ENCODE measurements around the gene GFRA1. TPM values are rescaled to one million over a fixed set of nuclear protein-coding genes. Genes with fewer than 3 reads are reported as not detected.

Gene GFRA1
- total RNA-seq, 2 experiments from 2014 or later, result not detected

DNA sequence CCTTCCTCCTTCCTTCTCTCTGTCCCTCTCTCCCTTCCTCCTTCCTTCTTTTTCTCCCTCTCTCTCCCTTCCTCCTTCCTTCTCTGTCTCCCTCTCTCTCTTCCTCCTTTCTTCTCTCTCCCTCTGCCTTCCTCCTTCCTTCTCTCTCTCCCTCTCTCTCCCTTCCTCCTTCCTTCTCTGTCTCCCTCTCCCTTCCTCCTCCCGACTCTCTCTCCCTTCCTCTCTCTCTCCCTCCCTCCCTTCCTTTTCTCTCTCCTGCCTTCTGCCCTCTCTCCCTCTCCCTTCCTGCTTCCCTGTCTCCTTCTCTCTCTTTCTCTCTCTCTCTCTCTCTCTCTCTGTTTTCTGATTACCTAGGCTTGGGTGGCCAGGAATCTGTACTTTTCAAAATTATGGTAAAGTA lies 16.6 kb upstream of the GFRA1 start:
- intact Hi-C loops (cut with DNase I, micrococcal nuclease), result loop anchor here in 1 of 2 experiments (5.0 kb wide), 2 partner anchors 492 to 582 kb away; no protein-coding TSS in a partner anchor
- Mint-ChIP-seq H3K4me1 (ENCODE audit: low read depth) (no peaks in the 10 kb centered on the region), H3K9me3 (no peaks in the 10 kb centered on the region), H3K27me3 (peaks cover 8% of the 10 kb centered on the region), H3K36me3 (ENCODE audit: low read depth) (no peaks in the 10 kb centered on the region), H3K27ac (no peak overlapping the region), H3K4me3 (no peak overlapping the region)
- ATAC-seq (ENCODE audit: poor library complexity), result no peak
- CTCF ChIA-PET, result no interaction called here
- no peak overlapping the region for H3K4me3 ChIP-seq (ENCODE audit: low read length)
- no peak overlapping the region for H3K27ac ChIP-seq (ENCODE audit: low read depth in 1 of 2, low read length in 2 of 2)
- no peaks in the 10 kb centered on the region for H3K27me3 ChIP-seq (ENCODE audit: control insufficient read depth in 1 of 2, insufficient read depth in 2 of 2, low read length in 2 of 2)
- DNase-seq, result no peak
- no peaks in the 10 kb centered on the region for H3K36me3 ChIP-seq (ENCODE audit: insufficient read depth, low read length)
- H3K9me3 ChIP-seq (ENCODE audit: control insufficient read depth in 1 of 2, insufficient read depth in 1 of 2, low read length in 2 of 2), result no peaks in the 10 kb centered on the region
- POLR2A ChIA-PET, result no interaction called here
- TF ChIP-seq, protein P1, sequence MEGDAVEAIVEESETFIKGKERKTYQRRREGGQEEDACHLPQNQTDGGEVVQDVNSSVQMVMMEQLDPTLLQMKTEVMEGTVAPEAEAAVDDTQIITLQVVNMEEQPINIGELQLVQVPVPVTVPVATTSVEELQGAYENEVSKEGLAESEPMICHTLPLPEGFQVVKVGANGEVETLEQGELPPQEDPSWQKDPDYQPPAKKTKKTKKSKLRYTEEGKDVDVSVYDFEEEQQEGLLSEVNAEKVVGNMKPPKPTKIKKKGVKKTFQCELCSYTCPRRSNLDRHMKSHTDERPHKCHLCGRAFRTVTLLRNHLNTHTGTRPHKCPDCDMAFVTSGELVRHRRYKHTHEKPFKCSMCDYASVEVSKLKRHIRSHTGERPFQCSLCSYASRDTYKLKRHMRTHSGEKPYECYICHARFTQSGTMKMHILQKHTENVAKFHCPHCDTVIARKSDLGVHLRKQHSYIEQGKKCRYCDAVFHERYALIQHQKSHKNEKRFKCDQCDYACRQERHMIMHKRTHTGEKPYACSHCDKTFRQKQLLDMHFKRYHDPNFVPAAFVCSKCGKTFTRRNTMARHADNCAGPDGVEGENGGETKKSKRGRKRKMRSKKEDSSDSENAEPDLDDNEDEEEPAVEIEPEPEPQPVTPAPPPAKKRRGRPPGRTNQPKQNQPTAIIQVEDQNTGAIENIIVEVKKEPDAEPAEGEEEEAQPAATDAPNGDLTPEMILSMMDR (IDR thresholded peaks at IDR 0.05), result no peak
- H3K4me1 ChIP-seq (ENCODE audit: insufficient read depth, low read length), result no peaks in the 10 kb centered on the region

DNA sequence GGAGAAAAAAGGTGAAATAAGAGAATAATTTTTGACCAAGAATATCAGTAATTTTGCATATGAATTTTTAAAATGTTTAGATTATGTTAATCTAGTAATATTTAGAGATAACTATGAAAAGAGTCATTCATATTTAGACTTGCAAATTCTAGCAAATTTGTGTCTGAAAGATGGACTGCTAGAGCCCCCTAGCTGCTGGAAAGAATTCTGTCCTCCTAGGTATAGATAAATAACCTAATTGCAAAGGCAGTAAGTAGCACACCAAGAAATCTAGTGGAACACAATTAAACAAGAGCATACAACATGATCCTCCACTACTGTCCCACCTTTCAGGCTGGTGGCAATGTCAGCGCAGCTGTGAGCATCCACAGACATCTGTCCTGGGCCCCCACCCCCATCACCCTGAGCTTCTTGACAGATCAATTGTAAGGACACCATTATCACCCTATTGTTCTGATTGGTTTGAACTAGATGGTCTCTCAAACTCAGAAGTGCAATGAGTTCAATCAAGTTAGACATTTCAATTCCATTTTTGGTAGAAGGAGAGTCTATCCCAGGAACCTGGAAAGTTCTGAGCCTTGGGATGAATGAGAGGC lies 15.0 kb upstream of the GFRA1 start:
- TF ChIP-seq, protein P1 (IDR thresholded peaks at IDR 0.05), result no peak
- Histone ChIP-seq H3K4me3 (ENCODE audit: low read length) (no peak overlapping the region), H3K9me3 (ENCODE audit: control insufficient read depth in 1 of 2, insufficient read depth in 1 of 2, low read length in 2 of 2) (no peaks in the 10 kb centered on the region), H3K4me1 (ENCODE audit: insufficient read depth, low read length) (no peaks in the 10 kb centered on the region), H3K27me3 (ENCODE audit: control insufficient read depth in 1 of 2, insufficient read depth in 2 of 2, low read length in 2 of 2) (no peaks in the 10 kb centered on the region), H3K27ac (ENCODE audit: low read depth in 1 of 2, low read length in 2 of 2) (no peak overlapping the region), H3K36me3 (ENCODE audit: insufficient read depth, low read length) (no peaks in the 10 kb centered on the region)
- Mint-ChIP-seq H3K4me3 (no peak overlapping the region), H3K4me1 (ENCODE audit: low read depth) (no peaks in the 10 kb centered on the region), H3K9me3 (no peaks in the 10 kb centered on the region), H3K27me3 (peaks cover 8% of the 10 kb centered on the region), H3K36me3 (ENCODE audit: low read depth) (no peaks in the 10 kb centered on the region), H3K27ac (no peak overlapping the region)
- ATAC-seq (ENCODE audit: poor library complexity) (no peak), DNase-seq (peak in 1 of 14 experiments; percentile 15)
- intact Hi-C loops (cut with DNase I, micrococcal nuclease), result loop anchor here in 1 of 2 experiments (5.0 kb wide), 2 partner anchors 491 to 581 kb away; no protein-coding TSS in a partner anchor
- POLR2A ChIA-PET, result no interaction called here
- CTCF ChIA-PET, result no interaction called here

DNA sequence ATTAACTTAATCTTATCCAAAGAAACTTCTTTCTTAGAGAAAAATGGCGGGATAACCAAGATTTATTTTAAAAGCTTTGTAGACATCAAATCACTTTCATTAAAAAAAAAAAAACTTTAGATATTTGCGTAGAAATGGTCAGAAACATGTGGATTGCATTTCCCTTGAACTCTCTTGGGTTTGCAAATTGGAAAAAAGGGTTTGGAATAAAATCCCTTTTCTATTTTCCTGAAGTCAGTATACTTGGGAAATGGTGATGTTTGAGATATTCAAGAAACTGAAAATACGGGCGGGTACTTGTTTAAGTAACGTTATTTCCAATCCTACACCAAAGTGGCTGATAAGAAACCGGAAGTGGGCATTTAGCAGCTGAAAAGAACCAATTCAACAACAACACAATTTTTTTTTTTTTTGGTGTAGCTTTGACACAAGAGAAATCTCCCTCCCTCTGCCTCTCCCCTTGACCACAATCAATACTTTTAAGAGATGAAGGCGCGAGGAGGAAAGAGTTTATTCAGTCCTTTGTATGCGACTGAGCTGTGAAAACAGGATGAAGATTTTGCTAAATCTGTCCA lies 13.7 kb upstream of the GFRA1 start:
- Histone ChIP-seq H3K9me3 (ENCODE audit: control insufficient read depth in 1 of 2, insufficient read depth in 1 of 2, low read length in 2 of 2) (no peaks in the 10 kb centered on the region), H3K4me1 (ENCODE audit: insufficient read depth, low read length) (no peaks in the 10 kb centered on the region), H3K4me3 (ENCODE audit: low read length) (no peak overlapping the region), H3K36me3 (ENCODE audit: insufficient read depth, low read length) (no peaks in the 10 kb centered on the region), H3K27me3 (ENCODE audit: control insufficient read depth in 1 of 2, insufficient read depth in 2 of 2, low read length in 2 of 2) (no peaks in the 10 kb centered on the region), H3K27ac (ENCODE audit: low read depth in 1 of 2, low read length in 2 of 2) (no peak overlapping the region)
- intact Hi-C loops (cut with DNase I, micrococcal nuclease), result loop anchor here in 1 of 2 experiments (5.0 kb wide), 2 partner anchors 489 to 579 kb away; no protein-coding TSS in a partner anchor
- Mint-ChIP-seq H3K9me3 (no peaks in the 10 kb centered on the region), H3K4me3 (no peak overlapping the region), H3K27me3 (peaks cover 8% of the 10 kb centered on the region), H3K4me1 (ENCODE audit: low read depth) (no peaks in the 10 kb centered on the region), H3K36me3 (ENCODE audit: low read depth) (no peaks in the 10 kb centered on the region), H3K27ac (no peak overlapping the region)
- ATAC-seq (ENCODE audit: poor library complexity), result no peak
- no peak for DNase-seq
- ChIA-PET POLR2A (no interaction called here), CTCF (no interaction called here)
- TF ChIP-seq, protein P1 (IDR thresholded peaks at IDR 0.05), result no peak
